ENCODE results near the gene RAI1. TPM values are rescaled to one million over a fixed set of nuclear protein-coding genes. Genes with fewer than 3 reads are reported as not detected.

The RAI1 gene
- total RNA-seq, 1 donor = 9.1 TPM

DNA sequence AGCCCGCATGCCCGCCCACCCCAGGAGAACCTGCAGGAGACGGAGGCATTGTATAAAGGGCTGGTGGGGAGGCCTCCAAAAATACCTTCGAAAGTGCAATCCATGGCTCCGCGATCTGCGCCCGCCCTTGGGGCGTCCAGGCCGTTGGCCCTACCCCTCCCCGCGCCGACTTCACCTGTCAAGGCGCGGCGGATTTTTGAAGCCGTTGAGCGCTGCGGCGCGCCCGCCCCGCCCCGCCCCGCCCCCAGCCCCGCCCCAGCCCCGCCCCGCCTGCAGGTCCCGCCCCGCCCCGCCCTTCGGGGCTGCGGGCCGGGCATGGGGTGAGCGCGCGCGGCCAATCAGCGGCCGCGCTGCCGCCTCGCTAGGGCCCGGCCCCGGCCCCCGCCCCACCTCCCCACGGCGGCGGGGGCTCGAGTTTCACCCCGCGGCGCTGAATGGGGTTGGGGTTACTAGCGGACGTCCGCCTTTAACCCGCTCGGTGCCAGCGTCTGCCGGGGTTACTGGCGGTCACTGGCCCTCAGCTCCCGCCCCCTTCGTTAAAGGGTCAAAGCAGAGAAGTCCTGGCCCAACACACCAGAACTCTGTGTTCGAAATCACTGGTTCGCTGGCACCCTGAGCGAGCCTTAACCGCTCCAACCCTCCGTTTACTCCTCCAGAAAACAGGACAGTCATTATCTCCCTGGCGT lies 142.3 kb downstream of the RAI1 start:
- TF ChIP-seq, protein P1, sequence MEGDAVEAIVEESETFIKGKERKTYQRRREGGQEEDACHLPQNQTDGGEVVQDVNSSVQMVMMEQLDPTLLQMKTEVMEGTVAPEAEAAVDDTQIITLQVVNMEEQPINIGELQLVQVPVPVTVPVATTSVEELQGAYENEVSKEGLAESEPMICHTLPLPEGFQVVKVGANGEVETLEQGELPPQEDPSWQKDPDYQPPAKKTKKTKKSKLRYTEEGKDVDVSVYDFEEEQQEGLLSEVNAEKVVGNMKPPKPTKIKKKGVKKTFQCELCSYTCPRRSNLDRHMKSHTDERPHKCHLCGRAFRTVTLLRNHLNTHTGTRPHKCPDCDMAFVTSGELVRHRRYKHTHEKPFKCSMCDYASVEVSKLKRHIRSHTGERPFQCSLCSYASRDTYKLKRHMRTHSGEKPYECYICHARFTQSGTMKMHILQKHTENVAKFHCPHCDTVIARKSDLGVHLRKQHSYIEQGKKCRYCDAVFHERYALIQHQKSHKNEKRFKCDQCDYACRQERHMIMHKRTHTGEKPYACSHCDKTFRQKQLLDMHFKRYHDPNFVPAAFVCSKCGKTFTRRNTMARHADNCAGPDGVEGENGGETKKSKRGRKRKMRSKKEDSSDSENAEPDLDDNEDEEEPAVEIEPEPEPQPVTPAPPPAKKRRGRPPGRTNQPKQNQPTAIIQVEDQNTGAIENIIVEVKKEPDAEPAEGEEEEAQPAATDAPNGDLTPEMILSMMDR (IDR thresholded peaks at IDR 0.05; ENCODE audit: insufficient read depth, low read length) = no peak
- H3K4me3 ChIP-seq (ENCODE audit: low read depth, low read length) = peak overlapping the region; percentile 71
- DNase-seq (ENCODE audit: low read depth) = peak; percentile 64

- TF ChIP-seq, protein P1 (IDR thresholded peaks at IDR 0.05; ENCODE audit: insufficient read depth, low read length) = no peak
- H3K4me3 ChIP-seq (ENCODE audit: low read depth, low read length) = peak overlapping the region; percentile 38
- no peak for DNase-seq (ENCODE audit: low read depth)
Observed at GRCh38 chr17:17824119-17824782, 143.0 kb downstream of the RAI1 start.

DNA sequence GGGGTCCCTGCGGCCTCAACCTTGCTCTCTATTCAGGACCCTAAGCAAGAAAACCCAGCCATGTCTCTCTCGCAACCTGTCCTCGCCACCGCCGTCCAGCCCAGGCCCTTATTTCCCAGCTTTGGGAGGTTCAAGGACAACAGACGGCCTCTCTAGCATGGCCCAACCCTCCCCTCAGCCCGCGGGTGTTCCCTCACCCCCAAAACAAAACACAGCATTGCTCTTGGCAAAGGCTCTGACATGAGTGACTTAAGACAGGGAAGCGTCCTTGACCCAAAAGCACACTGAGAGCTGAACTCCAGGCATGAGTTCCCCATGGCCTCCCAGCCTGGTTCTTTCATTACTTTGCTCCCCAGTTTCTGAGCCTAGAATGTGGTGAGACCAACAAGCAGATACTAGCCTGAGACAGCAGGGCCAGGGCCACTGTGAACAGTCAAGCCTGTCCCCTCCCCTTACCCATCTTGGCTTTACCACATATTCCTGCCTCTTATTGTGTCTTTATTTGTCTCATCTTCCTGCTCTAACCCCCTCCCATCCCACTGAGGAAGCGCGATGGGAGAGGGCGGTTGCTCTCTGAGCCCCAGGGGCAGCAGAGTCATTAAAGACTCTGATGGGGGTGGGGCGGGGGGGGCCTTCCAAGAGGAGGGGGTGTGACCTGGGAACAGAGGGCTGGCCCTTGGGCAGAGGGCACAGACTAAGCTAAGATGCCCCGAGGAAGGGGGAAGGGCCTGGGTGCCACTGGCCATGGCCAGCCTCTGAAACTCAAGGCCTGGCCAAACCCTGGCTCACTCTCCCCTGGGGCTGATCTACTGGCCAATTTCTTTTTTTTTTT lies 143.7 kb downstream of the RAI1 start:
- DNase-seq (ENCODE audit: low read depth) = no peak
- TF ChIP-seq, protein P1 (IDR thresholded peaks at IDR 0.05; ENCODE audit: insufficient read depth, low read length) = no peak
- H3K4me3 ChIP-seq (ENCODE audit: low read depth, low read length) = no peak overlapping the region

GRCh38 chr17:17826342-17826713 lies 145.1 kb downstream of the RAI1 start:
- TF ChIP-seq, protein P1 (IDR thresholded peaks at IDR 0.05; ENCODE audit: insufficient read depth, low read length) = no peak
- H3K4me3 ChIP-seq (ENCODE audit: low read depth, low read length) = no peak overlapping the region
- DNase-seq (ENCODE audit: low read depth) = no peak

DNA sequence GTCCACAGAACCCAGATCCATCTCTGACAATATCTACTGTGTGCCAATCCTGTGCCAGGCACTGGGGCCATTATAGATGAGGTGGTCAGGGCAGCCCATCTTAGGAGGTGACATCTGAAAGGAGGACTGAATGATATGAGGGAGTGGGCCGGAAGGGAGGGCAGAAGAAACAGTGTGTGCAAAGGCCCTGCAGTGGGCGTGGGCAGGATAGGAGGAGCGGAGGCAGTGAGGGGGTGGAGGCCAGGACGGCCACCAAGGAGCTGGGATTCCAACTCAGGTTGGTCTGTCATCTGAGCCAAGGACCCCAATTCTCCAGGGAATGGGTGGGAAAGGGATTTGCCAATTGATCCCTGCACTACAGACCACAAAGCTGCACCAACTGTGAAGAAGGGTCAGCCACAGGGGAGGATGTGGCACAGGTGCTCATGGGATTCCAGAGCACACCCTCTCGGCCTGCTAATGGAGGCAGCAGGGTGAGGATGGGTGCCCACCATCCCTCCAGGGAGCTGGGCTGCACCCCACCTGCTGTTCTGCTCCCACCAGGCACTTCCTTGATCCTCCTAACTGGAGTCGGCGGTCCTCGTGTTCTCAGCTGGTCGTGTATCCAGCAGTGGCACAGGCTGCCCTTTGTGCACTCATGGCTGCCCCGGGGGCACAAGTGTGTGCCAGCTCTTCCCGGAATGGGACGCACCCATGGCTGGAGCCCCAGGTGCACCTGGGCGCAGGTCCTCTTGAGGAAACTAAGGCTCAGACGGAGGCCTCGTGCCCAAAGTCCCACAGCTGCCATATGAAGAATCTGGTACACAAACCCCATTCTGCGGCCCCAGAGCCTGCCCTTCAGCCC lies 145.9 kb downstream of the RAI1 start:
- no peak for DNase-seq (ENCODE audit: low read depth)
- TF ChIP-seq, protein P1 (IDR thresholded peaks at IDR 0.05; ENCODE audit: insufficient read depth, low read length) = no peak
- H3K4me3 ChIP-seq (ENCODE audit: low read depth, low read length) = no peak overlapping the region

Data from fibroblast of the aortic adventitia (primary cell).